HUES48 (cell line): Measurements from ENCODE around the gene MCOLN1.

Experiments
- H3K27ac ChIP-seq: one replicate; pipeline ENCODE4 v1.7.0; 2013; ENCODE audit warnings: low read depth, low read length, inconsistent platforms
- H3K27me3 ChIP-seq: 2 replicates; pipeline ENCODE4 v1.6.1; 2013; ENCODE audit warnings: mild to moderate bottlenecking, low read length; ENCODE audit not compliant: control insufficient read depth, insufficient read depth
- H3K36me3 ChIP-seq: 2 replicates; pipeline ENCODE4 v1.6.1; 2013; ENCODE audit warnings: low read length; ENCODE audit not compliant: control insufficient read depth, insufficient read depth
- H3K4me1 ChIP-seq: 2 replicates; pipeline ENCODE4 v1.6.1; 2013; ENCODE audit warnings: mild to moderate bottlenecking, low read length; ENCODE audit not compliant: control insufficient read depth, insufficient read depth
- H3K4me3 ChIP-seq: 2 replicates; pipeline ENCODE4 v1.5.1; 2013; ENCODE audit warnings: mild to moderate bottlenecking, low read depth, low read length
- H3K9ac ChIP-seq: 2 replicates; pipeline ENCODE4 v1.6.1; 2013; ENCODE audit warnings: mild to moderate bottlenecking, low read depth, low read length, moderate library complexity
- H3K9me3 ChIP-seq: 2 replicates; pipeline ENCODE4 v1.6.1; 2013; ENCODE audit warnings: low read length; ENCODE audit not compliant: control insufficient read depth, insufficient read depth

MCOLN1 gene

GRCh38 chr19:7505288-7505681, 17.1 kb upstream of the MCOLN1 start:
- no peak overlapping the region for H3K9ac ChIP-seq

DNA sequence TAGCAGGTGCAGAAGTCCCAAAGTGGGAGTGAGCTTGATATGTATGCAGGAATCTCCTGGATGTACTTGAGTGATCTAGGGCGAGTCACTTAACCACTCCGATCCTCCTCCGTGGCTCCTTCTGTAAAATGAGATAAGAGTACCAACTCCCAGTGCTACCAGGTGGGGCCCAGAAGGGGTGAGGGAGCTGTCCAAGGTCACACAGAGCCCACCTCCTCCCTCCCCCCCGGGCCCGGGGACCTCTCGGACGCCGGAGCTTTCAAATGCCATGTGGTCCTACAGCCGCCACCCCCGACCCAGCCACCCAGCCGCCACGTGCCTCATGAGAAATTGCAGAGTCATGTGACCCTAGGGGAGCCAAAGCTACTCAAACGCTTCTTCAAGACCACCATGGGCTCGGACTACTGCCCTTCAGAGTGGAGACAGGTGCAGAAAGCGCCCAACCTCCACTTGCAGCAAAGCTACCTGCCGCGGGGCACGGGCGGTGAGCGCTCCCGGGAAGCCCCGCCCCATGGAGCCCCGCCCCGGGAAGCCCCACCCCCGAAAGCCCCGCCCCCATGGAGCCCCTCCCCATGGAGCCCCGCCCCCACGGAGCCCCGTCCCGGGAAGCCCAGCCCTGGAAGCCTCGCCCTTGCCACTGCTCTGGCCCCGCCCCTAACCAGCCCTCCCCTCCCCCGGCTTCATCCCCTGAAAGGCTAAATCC, 16.6 kb upstream of the MCOLN1 start:
- Histone ChIP-seq H3K9ac (no peak overlapping the region), H3K4me3 (peak overlapping the region; percentile 55), H3K27ac (no peak overlapping the region), H3K4me1 (peaks cover 8% of the 10 kb centered on the region; the same call in 1 of the 2 replicates), H3K9me3 (no peaks in the 10 kb centered on the region), H3K36me3 (no peaks in the 10 kb centered on the region), H3K27me3 (peaks cover 8% of the 10 kb centered on the region)

More at GRCh38 chr19:7505288-7505681, 17.1 kb upstream of the MCOLN1 start:
- Histone ChIP-seq H3K4me1 (peaks cover 8% of the 10 kb centered on the region; the same call in 1 of the 2 replicates), H3K27me3 (peaks cover 14% of the 10 kb centered on the region), H3K36me3 (no peaks in the 10 kb centered on the region), H3K4me3 (peak overlapping the region; percentile 53), H3K9me3 (no peaks in the 10 kb centered on the region), H3K27ac (no peak overlapping the region)

DNA sequence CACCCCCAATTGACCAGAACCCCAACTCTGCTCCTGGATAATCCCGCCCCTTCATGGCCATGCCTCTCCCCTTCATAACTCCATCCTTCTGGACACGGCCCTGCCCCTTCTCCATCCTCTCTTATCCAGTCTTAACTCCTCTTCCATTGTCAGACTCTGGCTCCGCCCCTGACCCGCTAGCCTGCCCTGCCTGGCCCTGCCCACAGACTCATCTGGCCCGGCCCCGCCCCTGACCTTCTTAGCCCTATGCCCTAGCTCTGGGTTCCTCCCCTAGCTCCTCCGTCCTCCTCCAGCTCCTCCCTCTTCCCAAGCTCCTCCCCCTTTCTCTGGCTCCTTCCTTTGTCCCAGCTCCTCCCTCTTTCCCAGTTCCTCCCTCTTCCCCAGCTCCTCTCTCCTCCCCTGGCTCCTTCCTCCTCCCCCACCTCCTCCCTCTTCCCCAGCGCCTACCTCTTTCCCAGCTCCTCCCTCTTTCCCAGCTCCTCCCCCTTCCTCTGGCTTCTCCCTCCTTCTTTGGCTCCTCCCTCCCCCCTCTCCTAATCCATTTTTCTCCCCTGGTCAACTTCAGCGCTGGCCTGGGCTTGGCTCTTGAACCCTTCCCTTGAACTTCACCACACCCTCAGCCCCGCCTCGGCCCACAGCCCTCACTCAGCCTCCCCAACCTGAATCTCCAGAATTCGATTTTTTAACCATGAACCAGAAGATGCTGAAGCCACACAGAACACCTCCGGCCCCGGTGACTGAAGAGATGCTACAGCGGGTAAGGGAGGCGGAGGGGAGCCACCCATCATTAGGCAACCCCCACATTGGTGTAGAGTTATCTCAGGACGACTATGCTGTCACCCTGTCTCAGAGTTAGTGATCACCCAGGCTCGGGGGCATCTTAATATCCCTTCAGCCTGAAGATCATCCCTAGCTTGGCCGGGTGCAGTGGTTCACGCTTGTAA, 15.8 kb upstream of the MCOLN1 start:
- Histone ChIP-seq H3K4me3 (peak overlapping the region; percentile 55), H3K4me1 (peaks cover 8% of the 10 kb centered on the region; the same call in 1 of the 2 replicates), H3K27ac (no peak overlapping the region), H3K27me3 (peaks cover 2% of the 10 kb centered on the region; the same call in 1 of the 2 replicates), H3K9me3 (no peaks in the 10 kb centered on the region), H3K9ac (no peak overlapping the region), H3K36me3 (no peaks in the 10 kb centered on the region)

- Histone ChIP-seq H3K9me3 (no peaks in the 10 kb centered on the region), H3K4me3 (no peak overlapping the region), H3K9ac (no peak overlapping the region), H3K36me3 (no peaks in the 10 kb centered on the region), H3K27ac (no peak overlapping the region), H3K4me1 (peaks cover 8% of the 10 kb centered on the region; the same call in 1 of the 2 replicates), H3K27me3 (no peaks in the 10 kb centered on the region)
Observed at GRCh38 chr19:7507884-7508283, 14.5 kb upstream of the MCOLN1 start.

DNA sequence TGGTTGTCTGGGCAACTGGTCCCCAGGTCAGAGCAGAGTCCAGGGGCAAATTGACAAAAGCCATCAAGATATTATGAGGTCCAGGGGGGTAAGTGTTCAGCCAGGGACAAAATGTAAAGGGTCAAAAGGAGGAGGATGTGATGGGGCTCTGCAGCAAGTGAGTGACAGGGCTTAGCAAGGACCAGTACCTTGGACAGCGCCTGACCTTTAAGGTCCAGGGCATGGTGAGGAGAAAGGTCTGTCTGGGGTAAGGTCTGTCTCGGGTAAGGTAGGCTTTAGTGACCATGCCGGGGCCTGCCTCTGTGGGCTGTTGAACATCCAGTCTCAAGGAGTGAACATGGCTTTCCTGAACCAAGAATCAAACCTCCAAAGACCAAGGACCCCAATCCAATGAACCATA, 12.8 kb upstream of the MCOLN1 start:
- Histone ChIP-seq H3K27ac (no peak overlapping the region), H3K9me3 (no peaks in the 10 kb centered on the region), H3K36me3 (no peaks in the 10 kb centered on the region), H3K9ac (no peak overlapping the region), H3K4me3 (no peak overlapping the region), H3K4me1 (peaks cover 8% of the 10 kb centered on the region; the same call in 1 of the 2 replicates), H3K27me3 (no peaks in the 10 kb centered on the region)

DNA sequence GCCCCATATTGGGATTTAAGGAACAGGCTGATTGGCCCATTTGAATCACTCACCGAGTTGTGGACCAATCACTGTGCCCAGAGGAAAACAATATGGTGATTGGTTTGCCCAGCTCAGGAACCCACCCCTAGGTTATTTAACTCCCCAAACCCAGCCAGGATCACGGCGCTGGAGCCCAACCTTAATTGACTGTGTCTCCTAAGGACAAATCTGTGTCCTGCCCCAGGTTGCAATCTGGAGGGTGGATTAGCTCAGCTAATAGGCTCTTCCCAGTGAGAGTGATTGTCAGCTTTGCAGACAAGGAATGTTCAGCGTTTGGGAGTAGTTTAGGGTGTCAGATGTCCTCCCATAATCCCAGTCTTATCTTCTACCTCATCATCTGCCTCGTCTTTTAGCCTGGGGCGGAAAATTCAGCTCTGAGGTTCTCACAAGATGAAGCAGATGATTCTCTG, 10.0 kb upstream of the MCOLN1 start:
- no peaks in the 10 kb centered on the region for H3K9me3 ChIP-seq
- no peak overlapping the region for H3K4me3 ChIP-seq
- H3K4me1 ChIP-seq, result peaks cover 9% of the 10 kb centered on the region
- no peaks in the 10 kb centered on the region for H3K27me3 ChIP-seq
- no peak overlapping the region for H3K9ac ChIP-seq
- H3K27ac ChIP-seq, result no peak overlapping the region
- no peaks in the 10 kb centered on the region for H3K36me3 ChIP-seq

GRCh38 chr19:7513809-7514642, 8.4 kb upstream of the MCOLN1 start:
- H3K27me3 ChIP-seq, result no peaks in the 10 kb centered on the region
- H3K36me3 ChIP-seq, result no peaks in the 10 kb centered on the region
- no peak overlapping the region for H3K9ac ChIP-seq
- no peaks in the 10 kb centered on the region for H3K9me3 ChIP-seq
- H3K4me3 ChIP-seq, result no peak overlapping the region
- no peak overlapping the region for H3K27ac ChIP-seq
- peaks cover 7% of the 10 kb centered on the region for H3K4me1 ChIP-seq

- Histone ChIP-seq H3K27me3 (no peaks in the 10 kb centered on the region), H3K9ac (peak overlapping the region; percentile 78), H3K36me3 (peaks cover 6% of the 10 kb centered on the region; the same call in 1 of the 2 replicates), H3K9me3 (no peaks in the 10 kb centered on the region), H3K4me3 (peak overlapping the region; percentile 54), H3K4me1 (peaks cover 7% of the 10 kb centered on the region), H3K27ac (peak overlapping the region; percentile 5)
Observed at GRCh38 chr19:7515110-7515644, 7.2 kb upstream of the MCOLN1 start.

DNA sequence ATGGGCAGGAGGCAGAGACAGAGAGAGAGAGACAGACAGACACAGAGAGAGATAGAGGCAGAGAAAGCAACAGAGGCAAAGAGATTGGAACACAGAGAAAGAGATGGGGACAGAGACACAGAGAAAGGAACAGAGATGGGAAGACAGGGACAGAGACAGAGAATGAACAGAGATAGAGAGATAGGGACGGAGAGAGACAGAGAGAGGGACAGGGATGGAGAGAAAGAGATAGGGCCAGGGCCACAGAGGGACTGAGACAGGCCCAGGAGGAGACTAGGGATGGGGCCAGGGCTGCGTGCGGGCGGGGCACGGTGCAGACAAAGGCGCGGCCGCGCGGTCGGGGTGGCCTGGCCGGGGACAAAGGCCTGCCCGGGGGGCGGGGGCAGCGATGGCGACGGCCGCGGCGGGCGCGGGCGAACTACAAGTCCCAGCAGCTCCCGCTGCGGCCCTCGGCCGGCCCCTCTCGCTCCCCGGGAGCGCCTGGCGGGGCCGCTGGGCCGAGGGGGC, 6.7 kb upstream of the MCOLN1 start, which contains the start of gene ZNF358:
Gene ZNF358, plus strand, starts transcription at position 459 of the 507 bp plus-strand sequence. CDS start 3,140 bp downstream, outside the sequence.
- no peaks in the 10 kb centered on the region for H3K9me3 ChIP-seq
- peaks cover 7% of the 10 kb centered on the region for H3K4me1 ChIP-seq
- H3K27ac ChIP-seq, result peak within 1 kb of the TSS; percentile 5
- H3K9ac ChIP-seq, result peak within 1 kb of the TSS; percentile 78
- peaks cover 6% of the 10 kb centered on the region; the same call in 1 of the 2 replicates for H3K36me3 ChIP-seq
- H3K4me3 ChIP-seq, result peak within 1 kb of the TSS; percentile 80
- H3K27me3 ChIP-seq, result no peaks in the 10 kb centered on the region

DNA sequence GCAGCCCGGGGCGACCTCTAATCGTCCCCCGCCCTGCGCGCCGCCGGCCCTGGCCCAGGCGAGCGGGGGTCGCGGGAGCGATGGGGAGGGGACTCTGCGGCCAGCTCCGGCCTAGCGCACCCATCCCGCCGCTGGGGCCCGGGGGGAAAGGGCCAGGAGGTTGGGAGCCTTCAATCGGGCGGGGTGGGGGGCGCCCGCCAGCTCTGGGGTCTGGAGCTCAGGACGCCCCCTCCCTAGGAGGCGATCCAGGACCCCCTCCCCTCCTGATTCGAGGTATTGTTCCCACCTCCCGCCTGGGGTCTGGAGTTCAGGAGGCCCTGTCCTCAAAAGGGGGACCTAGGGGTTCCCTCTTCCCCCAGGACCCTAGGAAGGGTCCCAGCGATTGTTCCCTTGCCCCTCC, 6.1 kb upstream of the MCOLN1 start:
- Histone ChIP-seq H3K4me1 (peaks cover 7% of the 10 kb centered on the region), H3K9ac (peak overlapping the region; percentile 53; the same call in 1 of the 2 replicates), H3K4me3 (peak overlapping the region; percentile 80), H3K27me3 (no peaks in the 10 kb centered on the region), H3K36me3 (peaks cover 6% of the 10 kb centered on the region; the same call in 1 of the 2 replicates), H3K9me3 (no peaks in the 10 kb centered on the region), H3K27ac (no peak overlapping the region)
